GM12873 (cell line): ENCODE data around the gene GPER1.

ENCODE experiments used
- CTCF ChIP-seq: IDR thresholded peaks from 2 replicates; pipeline ENCODE4 v1.5.1; 2012; ENCODE audit warnings: low read depth, mild to moderate bottlenecking, moderate library complexity, low read length, control low read depth; ENCODE audit not compliant: insufficient read depth; ENCODE audit errors: missing control alignments

The GPER1 gene

GRCh38 chr7:1112625-1113547, 25.0 kb downstream of the GPER1 start:
- TF ChIP-seq CTCF, result no peak

- TF ChIP-seq CTCF, result no peak
Observed at GRCh38 chr7:1113548-1113885, 25.6 kb downstream of the GPER1 start.

GRCh38 chr7:1114088-1114487, 26.2 kb downstream of the GPER1 start:
- no peak for TF ChIP-seq CTCF

- TF ChIP-seq CTCF, result no peak
Observed at GRCh38 chr7:1114505-1114904, 26.6 kb downstream of the GPER1 start.

GRCh38 chr7:1117321-1117928, 29.5 kb downstream of the GPER1 start:
- no peak for TF ChIP-seq CTCF

- no peak for TF ChIP-seq CTCF
Observed at GRCh38 chr7:1119201-1119600, 31.3 kb downstream of the GPER1 start.

GRCh38 chr7:1120791-1121190, 32.9 kb downstream of the GPER1 start:
- no peak for TF ChIP-seq CTCF
